Ramos (cell line): Measurements from ENCODE around the gene C15orf39.

ENCODE experiments used
- in situ Hi-C: fragments of 300-500 bp; cut with MboI; formaldehyde crosslinking; loops from one replicate; pipeline ENCODE4 v1.14.3; 2022; ENCODE audit warnings: low sequenced_read_pairs; ENCODE audit not compliant: unreplicated experiment

The C15orf39 gene

GRCh38 chr15:75195122-75195765 is 6.4 kb upstream of the C15orf39 start:
- in situ Hi-C loops, result no loop called here

GRCh38 chr15:75195766-75196241 is 5.9 kb upstream of the C15orf39 start:
- in situ Hi-C loops, result no loop called here

DNA sequence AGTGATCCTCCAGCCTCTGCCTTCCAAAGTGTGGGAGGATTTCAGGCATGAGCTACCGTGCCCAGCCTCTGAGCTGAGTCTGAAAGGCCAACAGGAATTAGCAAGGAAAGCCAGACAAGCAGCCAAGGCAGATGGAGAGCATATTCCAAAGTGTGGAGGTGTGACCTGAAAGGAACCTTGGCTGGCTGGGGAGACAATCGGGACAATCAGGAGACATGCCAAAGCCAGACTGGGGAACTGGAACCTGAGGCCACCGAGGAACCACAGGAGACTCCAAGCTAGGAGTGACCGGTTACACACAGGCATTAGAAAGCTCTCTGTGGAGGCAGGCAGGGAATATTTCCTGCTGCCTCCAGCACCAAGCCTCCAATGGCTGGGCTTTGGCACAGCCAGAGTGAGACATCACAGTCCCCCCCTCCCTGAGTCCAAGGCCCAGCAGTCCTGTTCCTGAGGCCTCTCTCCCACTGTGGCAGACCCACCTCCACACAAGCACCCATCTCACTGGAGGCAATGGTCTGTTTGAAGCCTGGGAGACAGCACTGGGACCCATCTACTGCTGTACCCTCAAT is 4.5 kb upstream of the C15orf39 start:
- in situ Hi-C loops, result no loop called here

DNA sequence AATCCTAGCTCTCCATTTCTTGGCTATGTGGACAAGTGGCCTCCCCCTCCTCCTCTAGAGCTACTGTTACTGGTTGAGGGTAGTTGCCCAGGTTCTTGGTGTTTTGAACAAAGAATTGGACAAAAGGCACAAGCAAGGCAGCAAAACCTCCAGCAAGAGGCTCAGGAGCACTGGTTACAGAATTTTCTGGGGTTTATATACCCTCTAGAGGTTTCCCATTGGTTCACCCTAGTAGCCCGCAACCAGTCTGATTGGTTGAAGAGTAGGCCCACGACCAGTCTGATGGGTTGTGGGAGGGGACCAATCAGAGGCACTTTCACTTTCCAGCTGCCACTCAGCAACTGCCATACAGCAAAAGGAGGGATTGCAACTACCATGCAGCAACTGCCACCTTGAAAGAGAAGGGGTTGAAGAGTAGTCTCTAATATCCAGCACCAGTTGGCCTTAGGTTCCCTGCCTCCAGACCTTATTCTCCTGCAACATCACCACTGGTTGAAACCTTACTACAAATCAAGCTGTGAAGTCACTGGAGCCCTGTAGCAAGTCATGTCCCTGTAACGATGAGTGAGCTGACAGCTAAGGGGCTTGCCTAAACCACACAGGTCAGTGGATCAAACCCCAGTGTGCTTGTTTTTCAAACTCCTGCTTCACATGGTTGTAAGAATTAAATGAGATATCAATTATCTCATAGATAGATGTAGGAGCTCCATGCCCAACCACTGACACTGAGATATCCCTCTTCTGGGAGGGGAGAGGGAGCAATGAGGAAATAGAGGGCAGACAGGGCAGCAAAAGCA is 2.9 kb upstream of the C15orf39 start:
- in situ Hi-C loops, result no loop called here

DNA sequence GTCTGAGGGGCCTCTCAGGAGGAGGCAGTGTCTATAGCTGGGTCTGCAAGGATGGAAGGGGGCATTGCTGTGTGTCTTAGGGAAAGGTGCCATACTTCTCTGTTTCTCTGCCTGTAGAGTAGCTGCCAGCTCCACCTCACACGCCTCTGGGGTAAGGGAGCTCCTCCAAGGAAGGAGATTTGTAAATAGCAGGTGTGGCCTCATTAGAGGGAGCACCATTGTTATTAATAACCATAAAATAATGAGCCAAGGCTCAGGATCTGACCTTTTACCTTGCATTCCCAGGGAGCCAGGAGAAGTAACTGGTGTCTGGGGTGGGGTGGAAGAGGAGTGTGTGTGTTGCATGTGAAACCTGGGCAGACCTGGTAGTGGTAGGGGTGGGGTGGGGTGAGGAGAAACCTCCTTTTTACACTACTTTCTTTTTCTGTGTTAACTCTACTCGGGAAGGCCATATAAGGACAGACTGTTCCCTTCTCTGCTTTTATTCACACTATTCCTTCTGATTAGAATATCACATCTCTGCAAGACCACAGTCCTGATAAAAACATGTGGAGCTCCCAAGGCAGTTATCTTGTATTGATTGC is 2.2 kb upstream of the C15orf39 start:
- in situ Hi-C loops, result no loop called here

DNA sequence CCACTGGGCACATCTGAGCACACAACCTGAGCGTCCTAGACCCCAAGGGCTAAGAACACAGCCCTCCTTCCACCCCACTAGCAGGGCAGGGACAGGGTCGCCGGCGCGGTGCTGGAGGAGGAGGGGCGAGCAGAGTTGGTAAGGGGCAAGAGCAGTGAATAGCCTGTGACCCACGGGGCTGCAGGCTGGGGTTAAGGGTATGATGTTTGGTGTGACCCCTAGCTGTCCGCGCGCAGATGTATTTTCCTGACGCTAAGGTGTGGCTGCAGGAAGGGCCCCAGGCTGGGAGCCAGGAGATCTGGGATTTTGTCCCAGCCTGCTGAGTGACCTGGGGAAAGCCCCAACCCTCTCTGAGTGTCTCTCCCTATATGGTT is 1.3 kb upstream of the C15orf39 start:
- in situ Hi-C loops, result no loop called here

DNA sequence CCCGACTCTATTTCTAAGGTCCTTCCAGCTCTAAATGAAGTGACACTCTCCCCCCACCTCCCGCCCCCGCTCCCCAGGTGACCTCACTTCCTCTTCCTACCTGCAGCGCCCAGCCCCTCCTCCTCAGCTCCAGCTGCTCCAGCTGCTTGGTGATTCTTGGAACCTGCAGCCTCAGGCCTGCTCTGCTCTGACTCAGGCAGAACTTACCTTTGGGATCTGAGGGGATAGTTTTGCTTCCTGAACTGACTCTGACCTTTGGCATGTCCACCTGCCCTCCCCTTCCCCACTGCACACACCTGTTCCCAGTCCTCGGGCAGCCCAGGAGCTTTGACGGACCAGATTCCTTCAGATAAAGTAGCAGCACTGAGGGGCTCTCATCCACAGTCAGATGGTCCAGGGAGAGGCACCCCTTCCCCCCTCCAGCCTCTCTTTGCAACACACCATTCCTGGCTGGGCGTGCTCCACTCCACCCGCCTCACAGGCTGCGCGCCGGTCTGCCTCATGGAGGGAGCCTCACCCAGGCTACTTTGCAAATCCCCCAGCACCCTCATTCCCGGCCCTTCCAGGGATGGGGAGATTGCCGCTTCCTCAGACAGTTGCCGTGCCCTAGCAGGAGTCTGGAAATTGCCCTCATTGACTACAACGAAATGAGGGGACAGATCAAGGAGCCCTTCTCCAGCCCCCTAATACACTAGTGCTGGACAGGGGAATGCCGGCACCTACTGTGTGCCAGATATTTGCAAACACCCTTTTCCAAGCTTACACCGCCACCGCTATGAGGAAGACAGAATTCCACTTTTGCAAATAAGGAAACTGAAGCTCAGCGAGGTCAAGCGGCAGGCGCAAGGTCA is 692 bp upstream of the C15orf39 start:
- in situ Hi-C loops, result no loop called here

DNA sequence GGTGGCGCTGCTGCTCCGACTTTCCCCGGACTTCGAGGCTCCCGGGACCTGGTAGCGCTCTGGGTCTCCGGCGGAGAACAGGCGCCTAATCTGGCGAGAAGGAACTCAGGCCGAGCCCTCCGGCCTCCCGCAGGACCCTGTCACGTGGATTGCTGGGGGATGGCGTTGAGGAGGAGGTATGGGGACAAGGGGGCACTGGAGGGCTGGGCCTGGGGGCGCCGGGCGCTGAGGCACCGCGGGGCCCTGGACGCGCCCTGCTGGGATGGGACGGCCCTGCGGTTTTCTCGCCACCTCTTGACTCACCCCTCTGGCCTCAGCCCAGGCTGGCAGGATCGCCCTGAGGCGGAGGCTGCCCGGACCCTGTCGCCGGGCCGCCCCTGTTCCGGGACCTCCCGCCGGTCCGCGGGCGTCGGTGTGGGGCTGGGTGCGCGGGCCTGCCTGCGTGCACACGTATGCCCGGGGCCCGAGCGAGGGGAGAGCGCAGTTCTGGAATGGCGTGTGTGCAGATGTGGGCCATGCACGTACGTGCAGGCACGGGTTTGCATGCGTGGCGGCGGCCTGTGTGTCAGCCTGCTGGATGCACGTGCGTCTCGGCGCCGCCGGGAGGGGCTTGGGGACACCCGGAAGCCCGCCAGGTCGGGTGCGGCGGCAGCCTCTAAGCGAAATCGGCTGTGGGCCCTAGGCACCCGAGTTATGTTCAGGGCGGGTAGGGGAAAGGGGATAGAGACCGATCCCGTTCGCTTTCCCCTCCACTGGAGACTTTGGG is 752 bp downstream of the C15orf39 start:
- in situ Hi-C loops, result no loop called here

DNA sequence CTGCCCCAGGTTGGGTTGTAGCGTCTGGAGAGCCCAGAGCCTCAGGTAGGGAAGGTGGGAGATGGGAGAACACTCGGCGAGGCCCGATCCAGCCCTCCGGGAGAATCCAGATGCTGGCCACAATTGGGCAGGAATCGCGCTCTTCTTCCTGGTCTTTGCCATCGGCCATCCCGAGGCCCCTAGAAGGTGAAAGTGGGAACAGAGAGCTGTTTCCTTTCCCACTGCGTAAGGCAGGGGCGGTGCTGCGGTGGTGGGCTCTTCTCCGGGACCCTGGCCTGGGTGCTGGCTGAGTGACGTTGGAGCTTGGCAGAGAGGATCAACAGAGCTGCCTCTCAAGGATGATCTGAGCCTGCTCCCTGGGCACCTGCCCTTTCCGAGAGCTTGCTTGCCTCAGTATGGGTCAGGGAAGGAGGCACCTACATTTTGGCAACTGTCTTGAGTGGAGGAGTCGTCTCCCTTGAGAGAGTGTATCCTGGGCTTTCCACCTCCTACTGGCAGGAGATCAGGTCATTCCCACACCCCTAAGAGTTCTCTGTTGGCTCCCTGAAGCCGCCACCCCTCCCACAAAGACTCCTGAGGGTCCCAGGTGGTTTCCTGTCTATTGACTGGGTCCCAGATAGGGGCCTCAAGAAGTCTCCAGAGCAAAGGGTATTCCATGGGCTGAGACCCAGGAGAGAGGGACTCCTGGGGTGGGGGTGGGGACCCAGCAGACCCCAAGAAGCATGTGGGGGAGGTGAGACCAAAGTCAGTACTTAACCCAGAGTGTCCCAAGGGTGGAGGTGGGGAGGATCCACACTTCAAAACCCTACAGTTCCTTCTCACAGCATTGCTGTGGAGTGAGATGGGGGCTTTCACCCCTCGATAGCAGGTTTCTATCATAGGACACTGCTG is 1.6 kb downstream of the C15orf39 start:
- in situ Hi-C loops, result no loop called here

DNA sequence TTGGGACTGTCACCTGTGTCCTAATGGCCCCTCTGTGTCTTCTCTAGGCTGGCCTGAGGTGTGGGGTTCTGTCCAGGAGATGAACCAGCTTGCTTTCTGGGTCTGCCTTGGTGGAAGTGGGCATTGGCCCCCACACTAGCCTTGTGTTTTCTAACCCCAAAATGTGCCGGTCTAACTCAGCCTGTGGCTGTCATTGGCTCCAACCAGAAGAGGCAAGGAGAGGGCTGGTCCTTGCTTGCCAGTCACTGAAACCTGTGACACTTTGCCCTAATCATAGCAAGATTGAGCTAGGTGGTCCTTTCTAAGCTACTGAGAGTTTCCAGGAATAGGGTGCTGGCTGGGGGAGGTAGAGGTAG is 2.2 kb downstream of the C15orf39 start:
- in situ Hi-C loops, result no loop called here

DNA sequence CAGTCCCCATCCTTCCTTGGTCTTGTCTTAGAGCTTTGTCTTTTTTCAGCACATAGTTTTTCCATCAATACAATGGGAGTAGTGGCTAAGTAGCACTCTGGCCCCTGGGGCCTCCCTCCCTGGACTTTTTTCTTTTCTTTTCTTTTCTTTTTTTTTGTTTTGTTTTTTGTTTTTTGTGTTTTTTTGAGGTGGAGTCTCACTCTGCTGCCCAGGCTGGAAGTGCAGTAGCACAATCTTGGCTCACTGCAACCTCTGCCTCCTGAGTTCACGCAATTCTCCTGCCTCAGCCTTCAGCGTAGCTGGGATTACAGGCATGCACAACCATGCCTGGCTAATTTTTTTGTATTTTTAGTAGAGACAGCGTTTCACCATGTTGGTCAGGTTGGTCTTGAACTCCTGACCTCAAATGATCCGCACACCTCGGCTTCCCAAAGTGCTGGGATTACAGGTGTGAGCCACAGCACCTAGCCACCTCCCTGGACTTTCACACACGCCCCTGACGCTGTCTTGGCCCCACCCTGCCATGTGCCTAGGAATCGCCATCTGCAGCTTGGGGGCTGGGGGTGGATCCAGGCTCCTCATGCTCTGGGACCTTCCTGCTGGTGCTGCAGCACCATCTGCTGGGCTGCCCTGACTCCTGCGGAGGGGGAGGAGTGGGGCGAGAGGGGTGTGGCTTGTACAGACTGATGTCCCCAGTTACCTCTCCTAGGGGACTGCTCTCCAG is 2.8 kb downstream of the C15orf39 start:
- in situ Hi-C loops, result no loop called here

DNA sequence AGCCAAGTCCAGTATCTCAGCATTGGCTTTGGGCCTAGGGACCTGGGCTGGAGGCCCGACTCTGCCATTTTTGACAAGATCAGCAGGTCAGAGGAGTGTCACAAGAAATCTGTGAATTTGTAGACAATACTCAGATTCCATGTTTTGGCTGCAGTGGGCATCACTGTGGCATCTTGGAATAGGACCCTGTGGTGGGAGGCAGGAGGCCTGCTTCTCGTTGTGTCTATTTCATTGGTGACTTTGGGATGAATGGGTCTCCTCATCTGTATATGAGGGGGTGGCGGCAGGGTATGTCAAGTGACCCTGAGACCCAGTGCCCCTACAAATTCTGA is 3.3 kb downstream of the C15orf39 start:
- in situ Hi-C loops, result no loop called here

- in situ Hi-C loops, result no loop called here
These were observed 4.3 kb downstream of the C15orf39 start for GRCh38 chr15:75206006-75206405.

DNA sequence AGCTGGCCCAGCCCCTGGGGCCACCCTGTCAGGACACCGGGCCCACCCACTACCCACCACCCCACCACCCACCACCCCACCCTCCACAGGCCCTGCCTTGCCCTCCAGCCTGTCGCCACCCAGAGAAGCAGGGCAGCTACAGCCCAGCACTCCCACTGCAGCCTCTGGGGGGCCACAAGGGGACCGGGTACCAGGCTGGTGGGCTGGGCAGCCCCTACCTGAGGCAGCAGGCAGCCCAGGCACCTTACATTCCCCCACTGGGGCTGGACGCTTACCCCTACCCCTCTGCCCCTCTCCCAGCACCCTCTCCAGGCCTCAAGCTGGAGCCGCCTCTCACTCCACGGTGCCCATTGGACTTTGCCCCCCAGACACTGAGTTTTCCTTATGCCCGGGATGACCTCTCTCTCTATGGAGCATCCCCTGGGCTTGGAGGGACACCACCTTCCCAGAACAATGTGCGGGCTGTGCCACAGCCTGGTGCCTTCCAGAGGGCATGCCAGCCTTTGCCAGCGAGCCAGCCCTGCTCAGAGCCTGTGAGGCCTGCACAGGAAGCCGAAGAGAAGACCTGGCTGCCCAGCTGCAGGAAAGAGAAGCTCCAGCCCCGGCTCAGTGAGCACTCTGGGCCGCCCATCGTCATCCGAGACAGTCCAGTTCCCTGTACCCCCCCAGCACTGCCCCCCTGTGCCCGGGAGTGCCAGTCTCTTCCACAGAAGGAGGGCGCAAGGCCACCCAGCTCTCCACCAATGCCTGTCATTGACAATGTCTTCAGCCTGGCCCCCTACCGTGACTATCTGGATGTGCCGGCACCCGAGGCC is 5.3 kb downstream of the C15orf39 start:
- in situ Hi-C loops, result no loop called here

DNA sequence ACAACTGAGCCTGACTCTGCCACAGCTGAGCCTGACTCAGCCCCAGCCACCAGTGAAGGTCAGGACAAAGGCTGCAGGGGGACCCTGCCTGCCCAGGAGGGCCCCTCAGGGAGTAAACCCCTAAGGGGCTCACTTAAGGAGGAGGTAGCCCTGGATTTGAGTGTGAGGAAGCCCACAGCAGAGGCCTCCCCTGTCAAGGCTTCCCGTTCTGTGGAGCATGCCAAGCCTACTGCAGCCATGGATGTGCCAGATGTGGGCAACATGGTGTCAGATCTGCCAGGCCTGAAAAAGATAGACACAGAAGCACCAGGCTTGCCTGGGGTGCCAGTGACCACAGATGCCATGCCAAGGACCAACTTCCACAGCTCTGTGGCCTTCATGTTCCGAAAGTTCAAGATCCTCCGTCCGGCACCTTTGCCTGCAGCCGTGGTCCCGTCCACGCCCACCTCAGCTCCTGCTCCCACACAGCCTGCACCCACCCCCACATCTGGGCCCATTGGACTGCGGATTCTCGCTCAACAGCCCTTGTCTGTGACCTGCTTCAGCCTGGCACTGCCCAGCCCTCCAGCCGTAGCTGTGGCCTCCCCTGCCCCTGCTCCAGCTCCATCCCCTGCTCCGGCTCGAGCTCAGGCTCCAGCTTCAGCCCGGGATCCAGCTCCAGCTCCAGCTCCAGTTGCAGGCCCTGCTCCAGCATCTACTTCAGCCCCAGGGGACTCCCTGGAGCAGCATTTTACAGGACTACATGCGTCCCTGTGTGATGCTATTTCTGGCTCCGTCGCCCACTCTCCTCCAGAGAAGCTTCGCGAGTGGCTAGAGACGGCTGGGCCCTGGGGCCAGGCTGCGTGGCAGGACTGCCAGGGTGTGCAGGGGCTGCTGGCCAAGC is 6.2 kb downstream of the C15orf39 start:
- in situ Hi-C loops, result no loop called here

GRCh38 chr15:75208501-75209288 is 7.0 kb downstream of the C15orf39 start:
- in situ Hi-C loops, result no loop called here
